HG02840 (cell line): Measurements from ENCODE around the gene ACSM3.
"Not testable (repeated sequence)": the region's sequence is repeated elsewhere in the genome, so short reads cannot be mapped to it uniquely, and the experiment has no call there.

Source experiments
- ATAC-seq: cut with Tn5 transposase; IDR thresholded peaks from one replicate; pipeline ENCODE4 v1.9.1; 2021; ENCODE audit warnings: mild to moderate bottlenecking, moderate library complexity, moderate number of reproducible peaks; ENCODE audit not compliant: unreplicated experiment, low FRiP score

Gene ACSM3

GRCh38 chr16:20763461-20764232, at the start of gene ACSM3:
Gene ACSM3 (plus strand): TSS chr16:20764014. CDS start chr16:20770035, 6,021 bp downstream.
- ATAC-seq, result peak; percentile 97

- ATAC-seq, result not testable (repeated sequence)
These were observed 46.1 kb upstream of the ACSM3 start for GRCh38 chr16:20717718-20718117.

GRCh38 chr16:20720251-20720650, 43.6 kb upstream of the ACSM3 start:
- no peak for ATAC-seq

GRCh38 chr16:20726661-20727060, 37.2 kb upstream of the ACSM3 start:
- no peak for ATAC-seq

- ATAC-seq, result no peak
These were observed 36.6 kb upstream of the ACSM3 start for GRCh38 chr16:20727181-20727580.

- ATAC-seq, result no peak
These were observed 34.7 kb upstream of the ACSM3 start for GRCh38 chr16:20729141-20729540.

GRCh38 chr16:20734056-20734455, 29.8 kb upstream of the ACSM3 start:
- no peak for ATAC-seq

GRCh38 chr16:20734782-20735181, 29.0 kb upstream of the ACSM3 start:
- ATAC-seq, result no peak

GRCh38 chr16:20735490-20735889, 28.3 kb upstream of the ACSM3 start:
- ATAC-seq, result no peak

GRCh38 chr16:20740007-20740883, 23.6 kb upstream of the ACSM3 start:
- ATAC-seq, result no peak

- peak; percentile 71 for ATAC-seq
These were observed 22.8 kb upstream of the ACSM3 start for GRCh38 chr16:20740901-20741521.

- peak; percentile 79 for ATAC-seq
These were observed 22.1 kb upstream of the ACSM3 start, which contains the start of gene THUMPD1 for GRCh38 chr16:20741554-20742285. Gene THUMPD1 (minus strand): TSS chr16:20741818. CDS start chr16:20741739, 79 bp downstream.

- no peak for ATAC-seq
These were observed 20.2 kb upstream of the ACSM3 start for GRCh38 chr16:20743591-20743990.

- no peak for ATAC-seq
These were observed 18.8 kb upstream of the ACSM3 start for GRCh38 chr16:20744922-20745440.

GRCh38 chr16:20746461-20746860, 17.4 kb upstream of the ACSM3 start:
- ATAC-seq, result no peak

- no peak for ATAC-seq
These were observed 16.6 kb upstream of the ACSM3 start for GRCh38 chr16:20747030-20747816.

- no peak for ATAC-seq
These were observed 14.3 kb upstream of the ACSM3 start for GRCh38 chr16:20749474-20749873.

- no peak for ATAC-seq
These were observed 13.3 kb upstream of the ACSM3 start for GRCh38 chr16:20750558-20750957.

- ATAC-seq, result no peak
These were observed 10.1 kb upstream of the ACSM3 start for GRCh38 chr16:20753727-20754126.
